ENCODE data around the gene CLCN1.

DNA sequence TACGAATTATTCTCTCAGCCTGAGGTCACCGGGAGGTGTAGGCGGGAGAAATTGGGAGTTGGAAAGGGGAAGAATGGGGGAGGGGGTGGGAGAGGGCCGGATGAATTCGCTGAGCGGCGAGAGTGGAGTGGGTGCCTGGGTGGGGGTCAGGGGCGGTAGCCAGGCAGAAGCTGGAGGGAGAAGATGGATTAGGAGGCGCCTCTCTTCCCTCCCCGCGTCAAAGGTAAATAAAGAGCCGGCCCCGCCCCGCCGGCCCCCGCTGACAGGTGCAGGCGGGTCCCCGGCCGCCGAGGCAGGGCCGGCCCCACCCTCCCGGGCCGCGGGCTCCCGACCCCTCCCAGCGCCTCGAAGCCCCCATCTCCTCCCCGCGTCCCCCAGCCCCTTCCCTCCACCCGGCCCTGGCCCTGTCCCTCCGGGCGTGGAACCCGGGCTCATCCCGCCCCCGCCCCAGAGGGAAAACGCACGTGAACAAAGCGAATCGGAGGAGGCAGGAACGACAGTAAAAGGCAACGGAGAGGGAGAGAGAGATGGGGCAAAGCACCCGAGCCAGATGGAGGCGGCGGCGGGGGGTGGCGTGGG lies 45.7 kb downstream of the CLCN1 start:
- TF ChIP-seq, protein P1, sequence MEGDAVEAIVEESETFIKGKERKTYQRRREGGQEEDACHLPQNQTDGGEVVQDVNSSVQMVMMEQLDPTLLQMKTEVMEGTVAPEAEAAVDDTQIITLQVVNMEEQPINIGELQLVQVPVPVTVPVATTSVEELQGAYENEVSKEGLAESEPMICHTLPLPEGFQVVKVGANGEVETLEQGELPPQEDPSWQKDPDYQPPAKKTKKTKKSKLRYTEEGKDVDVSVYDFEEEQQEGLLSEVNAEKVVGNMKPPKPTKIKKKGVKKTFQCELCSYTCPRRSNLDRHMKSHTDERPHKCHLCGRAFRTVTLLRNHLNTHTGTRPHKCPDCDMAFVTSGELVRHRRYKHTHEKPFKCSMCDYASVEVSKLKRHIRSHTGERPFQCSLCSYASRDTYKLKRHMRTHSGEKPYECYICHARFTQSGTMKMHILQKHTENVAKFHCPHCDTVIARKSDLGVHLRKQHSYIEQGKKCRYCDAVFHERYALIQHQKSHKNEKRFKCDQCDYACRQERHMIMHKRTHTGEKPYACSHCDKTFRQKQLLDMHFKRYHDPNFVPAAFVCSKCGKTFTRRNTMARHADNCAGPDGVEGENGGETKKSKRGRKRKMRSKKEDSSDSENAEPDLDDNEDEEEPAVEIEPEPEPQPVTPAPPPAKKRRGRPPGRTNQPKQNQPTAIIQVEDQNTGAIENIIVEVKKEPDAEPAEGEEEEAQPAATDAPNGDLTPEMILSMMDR (IDR thresholded peaks at IDR 0.05 in 4 of 5, conservative IDR thresholded peaks at IDR 0.05 in 1 of 5): no peak
- TF ChIP-seq POLR2A (IDR thresholded peaks at IDR 0.05): no peak

All from gastrocnemius medialis (tissue), 4 donors.